ENCODE data around the gene GON4L.

GON4L gene

GRCh38 chr1:155880251-155880650, 23.2 kb upstream of the GON4L start:
- no peak overlapping the region for H3K27ac ChIP-seq
- DNase-seq (ENCODE audit: low spot score), result no peak
- ChIA-PET POLR2A (ENCODE audit: low non-redundant PET) (no interaction called here), CTCF (no interaction called here)
- TF ChIP-seq CTCF (conservative IDR thresholded peaks at IDR 0.05; ENCODE audit: low read depth), result no peak

- ChIA-PET CTCF (interaction anchor here (0.6 to 0.7 kb wide), 2 partner anchors 9 to 335 kb away, joined by 3 read pairs; partner anchors contain the start of gene PMF1), POLR2A (ENCODE audit: low non-redundant PET) (interaction anchor here (0.6 kb wide), 1 partner anchor 148 kb away, joined by 3 read pairs; no protein-coding TSS in a partner anchor)
- no peak for TF ChIP-seq CTCF (conservative IDR thresholded peaks at IDR 0.05; ENCODE audit: low read depth)
- DNase-seq (ENCODE audit: low spot score), result no peak
- H3K27ac ChIP-seq, result no peak overlapping the region
These were observed 20.9 kb upstream of the GON4L start for GRCh38 chr1:155877945-155878344.

DNA sequence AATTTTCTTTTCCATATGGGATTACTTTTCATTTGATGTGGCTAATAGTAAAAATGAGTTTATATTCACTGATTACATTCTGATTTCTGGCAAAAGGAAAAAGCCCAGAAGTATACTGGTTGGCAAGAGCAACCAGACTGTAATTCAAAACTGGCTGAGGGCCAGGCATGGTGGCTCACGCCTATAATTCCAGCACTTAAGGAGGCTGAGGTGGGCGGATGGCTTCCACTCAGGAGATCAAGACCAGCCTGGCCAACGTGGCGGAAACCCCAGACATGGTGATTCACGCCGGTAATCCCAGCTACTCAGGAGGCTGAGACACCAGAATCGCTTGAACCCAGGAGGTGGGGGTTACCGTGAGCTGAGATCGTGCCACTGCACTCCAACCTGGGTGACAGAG, 16.8 kb upstream of the GON4L start:
- TF ChIP-seq CTCF (conservative IDR thresholded peaks at IDR 0.05; ENCODE audit: low read depth), result no peak
- ChIA-PET CTCF (interaction anchor here (0.6 to 1.0 kb wide), 3 partner anchors 9 to 337 kb away, joined by 3 to 5 read pairs (median 4); no protein-coding TSS in a partner anchor), POLR2A (ENCODE audit: low non-redundant PET) (no interaction called here)
- DNase-seq (ENCODE audit: low spot score), result no peak
- H3K27ac ChIP-seq, result no peak overlapping the region

GRCh38 chr1:155872527-155872926, 15.5 kb upstream of the GON4L start:
- TF ChIP-seq CTCF (conservative IDR thresholded peaks at IDR 0.05; ENCODE audit: low read depth), result no peak
- POLR2A ChIA-PET (ENCODE audit: low non-redundant PET), result no interaction called here
- no peak overlapping the region for H3K27ac ChIP-seq
- no peak for DNase-seq (ENCODE audit: low spot score)
- CTCF ChIA-PET, result no interaction called here

DNA sequence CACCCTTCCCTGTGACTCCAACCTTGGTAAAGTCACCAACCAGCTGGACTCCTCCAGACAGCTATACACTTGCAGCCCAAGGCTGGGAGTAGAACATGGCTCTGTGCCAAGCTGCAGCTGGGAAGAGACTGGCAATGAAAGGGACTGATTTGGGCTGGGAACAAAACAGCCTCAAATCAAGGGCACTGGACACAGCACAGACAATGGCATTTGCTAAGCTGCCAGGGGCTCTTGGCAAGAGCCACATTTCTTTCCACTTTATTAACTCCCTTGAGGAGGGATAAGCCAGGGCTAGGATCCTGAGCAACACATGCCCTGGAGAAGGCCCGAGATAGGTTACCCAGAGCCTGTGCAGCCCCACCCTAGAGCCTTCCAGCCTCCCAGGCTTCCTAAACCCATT, 14.4 kb upstream of the GON4L start:
- no peak for TF ChIP-seq CTCF (conservative IDR thresholded peaks at IDR 0.05; ENCODE audit: low read depth)
- POLR2A ChIA-PET (ENCODE audit: low non-redundant PET), result no interaction called here
- CTCF ChIA-PET, result interaction anchor here (0.7 kb wide), 1 partner anchor 90 kb away, joined by 4 read pairs; no protein-coding TSS in a partner anchor
- no peak overlapping the region for H3K27ac ChIP-seq
- DNase-seq (ENCODE audit: low spot score), result no peak

- CTCF ChIA-PET, result no interaction called here
- no peak overlapping the region for H3K27ac ChIP-seq
- TF ChIP-seq CTCF (conservative IDR thresholded peaks at IDR 0.05; ENCODE audit: low read depth), result no peak
- DNase-seq (ENCODE audit: low spot score), result no peak
- POLR2A ChIA-PET (ENCODE audit: low non-redundant PET), result no interaction called here
These were observed 10.8 kb upstream of the GON4L start for GRCh38 chr1:155867766-155868165.

DNA sequence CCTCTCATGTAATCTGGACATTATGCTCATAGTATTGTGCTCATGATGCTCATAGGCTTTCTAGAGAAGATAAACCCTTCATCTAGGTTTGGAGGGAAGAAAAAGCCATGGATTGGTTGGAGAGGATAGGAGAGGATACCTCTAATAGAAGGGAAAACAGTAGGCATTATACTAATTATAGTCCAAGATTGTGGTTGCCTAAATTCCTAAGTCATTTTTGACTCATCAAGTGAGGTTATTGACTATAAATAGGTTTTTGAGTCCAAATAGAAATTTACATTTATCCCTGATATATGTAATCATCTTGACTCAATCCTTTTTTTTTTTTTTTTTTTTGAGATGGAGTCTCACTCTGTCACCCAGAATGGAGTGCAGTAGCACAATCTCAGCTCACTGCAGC, 7.4 kb upstream of the GON4L start:
- CTCF ChIA-PET, result no interaction called here
- no peak overlapping the region for H3K27ac ChIP-seq
- POLR2A ChIA-PET (ENCODE audit: low non-redundant PET), result no interaction called here
- no peak for TF ChIP-seq CTCF (conservative IDR thresholded peaks at IDR 0.05; ENCODE audit: low read depth)
- DNase-seq (ENCODE audit: low spot score), result no peak
